Measurements from ENCODE around the gene TM2D3.
"Not testable (repeated sequence)": the region's sequence is repeated elsewhere in the genome, so short reads cannot be mapped to it uniquely, and the experiment has no call there.

The TM2D3 gene

DNA sequence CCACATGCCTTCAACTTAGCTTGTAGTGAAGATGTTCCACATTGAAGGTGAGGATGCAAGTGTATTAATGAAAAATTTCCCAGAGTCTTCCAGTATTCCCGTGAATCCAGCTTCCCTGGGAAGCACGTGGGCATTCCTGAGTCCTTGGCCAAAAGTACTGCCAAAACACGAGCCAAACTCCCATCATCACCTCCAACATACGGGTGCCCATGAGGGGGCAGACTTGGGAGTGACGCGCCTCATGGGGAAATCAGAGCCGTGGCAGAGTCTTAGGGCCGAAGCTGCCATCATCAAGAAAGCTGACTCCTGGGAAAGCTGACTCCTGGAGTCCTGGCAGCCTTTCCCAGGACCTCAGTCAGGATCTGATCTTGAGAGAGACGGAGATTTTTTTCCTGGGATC, 20.1 kb upstream of the TM2D3 start:
- peaks cover 35% of the 10 kb centered on the region for H3K36me3 Mint-ChIP-seq (ENCODE audit: low read depth)

GRCh38 chr15:101669744-101670143, 17.6 kb upstream of the TM2D3 start:
- H3K36me3 Mint-ChIP-seq (ENCODE audit: low read depth): peaks cover 39% of the 10 kb centered on the region
- ATAC-seq (no peak), DNase-seq (no peak)
- H3K4me3 Mint-ChIP-seq: no peak overlapping the region
- H3K9me3 Mint-ChIP-seq: peaks cover 5% of the 10 kb centered on the region
- H3K4me1 Mint-ChIP-seq: peaks cover 6% of the 10 kb centered on the region
- no peaks in the 10 kb centered on the region for H3K27me3 Mint-ChIP-seq
- H3K27ac Mint-ChIP-seq: no peak overlapping the region

More for the DNA sequence above, 20.1 kb upstream of the TM2D3 start:
- Mint-ChIP-seq H3K4me1 (peaks cover 2% of the 10 kb centered on the region), H3K9me3 (peaks cover 5% of the 10 kb centered on the region), H3K27me3 (no peaks in the 10 kb centered on the region), H3K4me3 (no peak overlapping the region), H3K27ac (no peak overlapping the region)
- DNase-seq (no peak), ATAC-seq (no peak)

GRCh38 chr15:101667881-101668280, 15.7 kb upstream of the TM2D3 start:
- Mint-ChIP-seq H3K4me3 (no peak overlapping the region), H3K9me3 (peaks cover 5% of the 10 kb centered on the region), H3K4me1 (peaks cover 14% of the 10 kb centered on the region), H3K27me3 (no peaks in the 10 kb centered on the region), H3K36me3 (ENCODE audit: low read depth) (peaks cover 30% of the 10 kb centered on the region), H3K27ac (no peak overlapping the region)
- ATAC-seq (no peak), DNase-seq (no peak)

DNA sequence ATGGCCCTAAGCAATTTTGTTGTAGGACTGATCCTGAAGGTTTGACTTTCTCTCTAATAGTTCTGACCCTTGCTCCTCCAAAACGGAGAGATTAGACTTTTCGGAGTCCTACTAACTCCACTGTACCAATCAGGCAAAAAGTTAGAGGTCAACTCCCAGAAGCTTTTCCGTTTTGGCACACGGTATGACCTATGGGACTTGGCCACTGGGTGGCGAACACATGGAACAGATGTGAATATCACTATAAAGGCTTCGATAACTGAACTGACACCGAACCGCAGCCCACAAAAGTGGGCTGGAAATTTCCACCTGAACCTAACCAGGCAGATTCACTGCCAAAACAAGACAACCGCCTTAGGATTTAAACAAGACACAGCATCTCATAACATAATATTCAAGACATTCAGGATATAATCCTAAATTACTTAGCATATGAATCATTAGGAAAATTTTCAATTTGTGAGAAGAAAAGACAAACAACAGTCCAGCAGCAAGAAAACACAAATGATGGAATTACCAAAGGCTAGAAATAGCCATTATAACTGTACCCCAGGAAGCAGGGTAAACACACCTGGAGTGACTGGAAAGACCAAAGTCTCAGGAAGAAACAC, 12.2 kb upstream of the TM2D3 start:
- no peak overlapping the region for H3K27ac Mint-ChIP-seq
- peaks cover 12% of the 10 kb centered on the region for H3K4me1 Mint-ChIP-seq
- H3K36me3 Mint-ChIP-seq (ENCODE audit: low read depth): peaks cover 18% of the 10 kb centered on the region

DNA sequence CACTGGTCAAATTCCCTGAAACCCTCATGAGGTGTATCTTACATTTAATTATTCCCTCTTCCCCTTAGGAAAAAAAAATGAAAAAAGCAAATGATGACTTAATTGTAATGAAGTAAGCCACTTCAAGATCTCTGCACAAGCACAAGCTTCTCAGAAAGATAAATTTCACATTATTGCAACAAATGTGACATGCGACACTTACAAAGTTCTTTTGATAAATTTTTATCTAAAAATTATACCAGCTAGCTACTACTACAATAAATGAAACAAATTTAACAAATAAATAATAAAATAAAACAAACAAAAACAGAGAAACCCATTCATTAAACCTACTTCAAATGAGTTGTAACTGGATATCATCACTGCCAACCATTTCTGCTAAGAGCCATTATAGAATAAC, 10.0 kb upstream of the TM2D3 start:
- Mint-ChIP-seq H3K27ac (no peak overlapping the region), H3K4me1 (peaks cover 12% of the 10 kb centered on the region), H3K4me3 (no peak overlapping the region), H3K36me3 (ENCODE audit: low read depth) (peaks cover 8% of the 10 kb centered on the region), H3K27me3 (no peaks in the 10 kb centered on the region), H3K9me3 (no peaks in the 10 kb centered on the region)
- DNase-seq (no peak), ATAC-seq (no peak)

More for the DNA sequence above, 12.2 kb upstream of the TM2D3 start:
- Mint-ChIP-seq H3K9me3 (peaks cover 5% of the 10 kb centered on the region), H3K27me3 (no peaks in the 10 kb centered on the region), H3K4me3 (no peak overlapping the region)
- no peak for ATAC-seq
- no peak for DNase-seq

GRCh38 chr15:101660005-101660404, 7.8 kb upstream of the TM2D3 start:
- no peaks in the 10 kb centered on the region for H3K27me3 Mint-ChIP-seq
- no peak overlapping the region for H3K27ac Mint-ChIP-seq
- DNase-seq (no peak), ATAC-seq (no peak)
- peaks cover 10% of the 10 kb centered on the region for H3K4me1 Mint-ChIP-seq
- H3K36me3 Mint-ChIP-seq (ENCODE audit: low read depth): peaks cover 5% of the 10 kb centered on the region
- H3K4me3 Mint-ChIP-seq: no peak overlapping the region
- no peaks in the 10 kb centered on the region for H3K9me3 Mint-ChIP-seq

DNA sequence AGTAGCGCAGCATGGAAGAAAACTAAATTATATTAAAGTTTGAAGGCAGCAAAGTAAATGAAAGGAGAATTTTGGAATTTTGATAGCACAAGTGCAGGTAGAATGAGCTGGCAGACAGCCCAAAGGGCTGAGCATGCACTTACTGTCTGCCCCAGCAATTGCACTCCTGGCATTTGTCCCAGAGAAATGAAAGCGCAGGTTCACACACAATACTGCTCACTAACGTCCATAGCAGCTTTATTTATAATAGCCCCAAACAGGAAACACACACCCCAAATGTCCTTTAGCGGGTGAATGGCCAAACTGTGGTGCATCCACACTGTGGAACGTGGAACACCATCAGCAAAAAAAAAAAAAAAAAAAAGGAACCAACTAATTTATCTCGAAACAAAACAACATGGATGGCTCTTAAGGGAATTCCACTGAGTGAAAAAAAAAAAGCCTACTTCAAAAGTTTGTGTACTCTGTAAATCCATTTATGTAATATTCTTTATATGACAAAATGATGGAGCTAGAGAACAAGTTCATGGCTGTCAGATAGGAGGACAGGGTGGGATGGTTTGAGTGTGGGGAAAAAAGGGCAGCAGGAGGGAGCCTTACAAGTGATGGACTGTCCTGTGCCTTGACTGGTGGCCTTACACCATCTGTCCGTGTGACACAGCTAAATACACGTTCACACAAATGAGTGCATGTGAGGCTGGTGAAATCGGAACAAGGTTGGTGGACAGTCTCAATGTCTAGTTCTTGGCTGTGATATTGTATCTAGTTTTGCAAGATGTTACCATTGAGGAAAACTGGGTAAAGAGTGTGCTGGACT, 6.0 kb upstream of the TM2D3 start:
- DNase-seq: no peak
- Mint-ChIP-seq H3K27me3 (no peaks in the 10 kb centered on the region), H3K4me1 (peaks cover 17% of the 10 kb centered on the region), H3K27ac (no peak overlapping the region), H3K36me3 (ENCODE audit: low read depth) (peaks cover 6% of the 10 kb centered on the region), H3K4me3 (no peak overlapping the region), H3K9me3 (no peaks in the 10 kb centered on the region)
- no peak for ATAC-seq

GRCh38 chr15:101657171-101657570, 5.0 kb upstream of the TM2D3 start:
- no peak overlapping the region for H3K4me3 Mint-ChIP-seq
- DNase-seq (no peak), ATAC-seq (no peak)
- no peaks in the 10 kb centered on the region for H3K27me3 Mint-ChIP-seq
- no peak overlapping the region for H3K27ac Mint-ChIP-seq
- H3K4me1 Mint-ChIP-seq: peaks cover 20% of the 10 kb centered on the region
- H3K9me3 Mint-ChIP-seq: no peaks in the 10 kb centered on the region
- H3K36me3 Mint-ChIP-seq (ENCODE audit: low read depth): peaks cover 6% of the 10 kb centered on the region

DNA sequence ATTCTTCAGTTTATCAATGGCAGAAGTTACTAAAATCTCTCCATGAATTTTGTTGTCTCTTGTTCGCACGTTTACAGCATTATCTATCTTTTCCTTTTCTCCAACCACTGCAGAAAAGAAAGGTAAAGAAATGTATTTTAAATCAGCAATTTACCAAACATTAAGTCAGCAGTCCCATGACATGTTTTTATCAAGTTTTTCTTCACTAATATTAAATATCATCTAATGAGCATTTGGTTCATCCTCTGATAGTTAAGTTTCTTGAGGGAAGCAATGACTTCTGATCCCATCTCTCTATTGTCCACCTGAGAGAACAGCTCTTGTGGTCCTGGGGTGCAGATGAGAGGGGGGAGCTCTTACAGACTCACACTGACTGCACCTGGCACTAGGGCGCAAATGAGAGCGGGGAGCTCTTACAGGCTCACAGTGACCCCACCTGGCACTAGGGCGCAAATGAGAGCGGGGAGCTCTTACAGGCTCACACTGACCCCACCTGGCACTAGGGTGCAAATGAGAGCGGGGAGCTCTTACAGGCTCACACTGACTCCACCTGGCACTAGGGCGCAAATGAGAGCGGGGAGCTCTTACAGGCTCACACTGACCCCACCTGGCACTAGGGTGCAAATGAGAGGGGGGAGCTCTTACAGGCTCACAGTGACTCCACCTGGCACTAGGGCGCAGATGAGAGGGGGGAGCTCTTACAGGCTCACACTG, 2.6 kb upstream of the TM2D3 start:
- peak overlapping the region; percentile 41 for H3K4me3 Mint-ChIP-seq
- peak overlapping the region; percentile 92 for H3K27ac Mint-ChIP-seq
- H3K27me3 Mint-ChIP-seq; H3K36me3 Mint-ChIP-seq (ENCODE audit: low read depth); ATAC-seq; DNase-seq; H3K9me3 Mint-ChIP-seq: not testable (repeated sequence)
- peaks cover 35% of the 10 kb centered on the region for H3K4me1 Mint-ChIP-seq

- DNase-seq (no peak), ATAC-seq (no peak)
- Mint-ChIP-seq H3K36me3 (ENCODE audit: low read depth) (peaks cover 11% of the 10 kb centered on the region), H3K27ac (peak overlapping the region; percentile 92), H3K27me3 (no peaks in the 10 kb centered on the region), H3K9me3 (no peaks in the 10 kb centered on the region), H3K4me1 (peaks cover 42% of the 10 kb centered on the region), H3K4me3 (peak overlapping the region; percentile 41)
These were observed 2.0 kb upstream of the TM2D3 start for GRCh38 chr15:101654171-101654570.

GRCh38 chr15:101652786-101653430, 727 bp upstream of the TM2D3 start:
- no peaks in the 10 kb centered on the region for H3K9me3 Mint-ChIP-seq
- peaks cover 22% of the 10 kb centered on the region for H3K36me3 Mint-ChIP-seq (ENCODE audit: low read depth)
- peak overlapping the region; percentile 91 for H3K4me3 Mint-ChIP-seq
- H3K27me3 Mint-ChIP-seq: no peaks in the 10 kb centered on the region
- H3K27ac Mint-ChIP-seq: peak overlapping the region; percentile 92
- ATAC-seq: no peak
- DNase-seq: no peak
- H3K4me1 Mint-ChIP-seq: peaks cover 47% of the 10 kb centered on the region

DNA sequence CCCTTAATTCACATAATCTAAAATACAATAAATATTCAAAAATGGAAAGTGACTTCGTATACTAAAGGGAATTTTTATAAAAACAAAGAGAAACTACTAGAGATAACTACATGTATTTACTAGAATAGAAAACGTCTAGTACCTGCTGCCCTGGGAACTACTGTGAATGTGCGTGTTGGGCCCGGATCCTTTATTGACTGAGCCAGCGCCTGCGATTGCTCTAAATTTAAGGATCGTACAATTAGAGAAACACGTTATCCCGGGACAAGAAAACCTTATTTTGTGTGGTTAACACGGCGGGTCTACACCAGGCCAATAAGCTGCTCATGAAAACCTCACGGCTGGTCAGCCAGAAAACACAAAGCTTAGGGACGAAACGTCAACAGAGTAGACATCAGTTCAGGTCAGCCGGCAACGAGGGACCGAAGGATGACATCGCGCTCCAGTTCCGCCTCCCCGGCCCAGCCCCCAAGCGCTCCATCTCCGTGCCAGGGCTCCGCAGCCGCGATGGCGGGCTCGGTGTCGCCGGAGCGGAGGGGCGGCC, 555 bp downstream of the TM2D3 start:
- Mint-ChIP-seq H3K27me3 (no peaks in the 10 kb centered on the region), H3K36me3 (ENCODE audit: low read depth) (peaks cover 27% of the 10 kb centered on the region), H3K9me3 (no peaks in the 10 kb centered on the region), H3K4me3 (peak overlapping the region; percentile 91), H3K4me1 (peaks cover 47% of the 10 kb centered on the region), H3K27ac (peak overlapping the region; percentile 92)
- ATAC-seq (peak; percentile 65), DNase-seq (no peak)

- Mint-ChIP-seq H3K27ac (peak overlapping the region; percentile 92), H3K27me3 (no peaks in the 10 kb centered on the region), H3K4me1 (peaks cover 50% of the 10 kb centered on the region), H3K4me3 (peak overlapping the region; percentile 91), H3K36me3 (ENCODE audit: low read depth) (peaks cover 39% of the 10 kb centered on the region), H3K9me3 (no peaks in the 10 kb centered on the region)
- DNase-seq (no peak), ATAC-seq (no peak)
These were observed 2.0 kb downstream of the TM2D3 start for GRCh38 chr15:101650145-101650544.

GRCh38 chr15:101648356-101648755, 3.8 kb downstream of the TM2D3 start:
- Mint-ChIP-seq H3K4me3 (no peak overlapping the region), H3K27me3 (no peaks in the 10 kb centered on the region), H3K27ac (no peak overlapping the region), H3K4me1 (peaks cover 41% of the 10 kb centered on the region), H3K36me3 (ENCODE audit: low read depth) (peaks cover 49% of the 10 kb centered on the region), H3K9me3 (no peaks in the 10 kb centered on the region)
- ATAC-seq (no peak), DNase-seq (no peak)

Data from activated naive CD8-positive, alpha-beta T cell treated with anti-CD3 and anti-CD28 coated beads, Interleukin-2, amount 50 U/mL, for 24 hours (primary cell).